Activated T-helper 1 cell treated with anti-CD3 and anti-CD28 coated beads, Interleukin-2, amount 50 U/mL, for 16 hours (primary cell): ENCODE measurements around the gene METTL1.

ENCODE experiments used
- DNase-seq, 2 donors: peaks; one replicate each; pipeline ENCODE4 v3.0.0-alpha.2; 2020; ENCODE audit warnings: low read depth in 1 of 2, low spot score in 1 of 2

METTL1 gene

GRCh38 chr12:57769594-57769993 is 2.3 kb downstream of the METTL1 start:
- no peak for DNase-seq

GRCh38 chr12:57767876-57768275 is 4.0 kb downstream of the METTL1 start:
- DNase-seq: no peak

- no peak for DNase-seq
Observed at GRCh38 chr12:57767305-57767698, 4.6 kb downstream of the METTL1 start.

GRCh38 chr12:57766464-57767304 is 5.2 kb downstream of the METTL1 start, which contains the start of gene CYP27B1:
Gene CYP27B1, minus strand, starts transcription at chr12:57767078. Its CDS starts 37 bp downstream, at chr12:57767041.
- DNase-seq: no peak

- DNase-seq: no peak
Observed at GRCh38 chr12:57765698-57766463, 6.0 kb downstream of the METTL1 start.

GRCh38 chr12:57765003-57765697 is 6.8 kb downstream of the METTL1 start:
- peak in 1 of 2 donors; percentile 35 for DNase-seq

GRCh38 chr12:57764662-57765002 is 7.3 kb downstream of the METTL1 start:
- DNase-seq: no peak

GRCh38 chr12:57763881-57764661 is 7.8 kb downstream of the METTL1 start:
- no peak for DNase-seq

- DNase-seq: no peak
Observed at GRCh38 chr12:57762463-57762862, 9.4 kb downstream of the METTL1 start.

GRCh38 chr12:57761391-57761998 is 10.4 kb downstream of the METTL1 start:
- no peak for DNase-seq

GRCh38 chr12:57760347-57760982 is 11.4 kb downstream of the METTL1 start:
- DNase-seq: no peak

GRCh38 chr12:57759360-57759980 is 12.4 kb downstream of the METTL1 start:
- no peak for DNase-seq

- DNase-seq: no peak
Observed at GRCh38 chr12:57758552-57759359, 13.1 kb downstream of the METTL1 start.

GRCh38 chr12:57757771-57758170 is 14.1 kb downstream of the METTL1 start:
- DNase-seq: no peak

GRCh38 chr12:57756406-57757341 is 15.2 kb downstream of the METTL1 start:
- DNase-seq: peak; percentile 49 to 59

- no peak for DNase-seq
Observed at GRCh38 chr12:57755454-57756372, 16.2 kb downstream of the METTL1 start.

- no peak for DNase-seq
Observed at GRCh38 chr12:57755194-57755453, 16.8 kb downstream of the METTL1 start.
